Ishikawa (cell line): ENCODE data around the gene NHSL1.

ENCODE experiments used
- CEBPB ChIP-seq: IDR thresholded peaks from 2 replicates; pipeline ENCODE4 v1.6.1; 2012
- CREB1 ChIP-seq: IDR thresholded peaks from 2 replicates; pipeline ENCODE4 v1.6.1; 2012; ENCODE audit warnings: low read depth
- EGR1 ChIP-seq: IDR thresholded peaks from 2 replicates; pipeline ENCODE4 v1.6.1; 2012
- EP300 ChIP-seq: IDR thresholded peaks from 2 replicates; pipeline ENCODE4 v1.6.1; 2012; ENCODE audit warnings: borderline replicate concordance
- REST ChIP-seq: IDR thresholded peaks from 2 replicates; pipeline ENCODE4 v1.6.1; 2012; ENCODE audit warnings: low read depth, mild to moderate bottlenecking
- TCF12 ChIP-seq: IDR thresholded peaks from 2 replicates; pipeline ENCODE4 v1.6.1; 2012; ENCODE audit warnings: low read depth
- TEAD4 ChIP-seq: IDR thresholded peaks from 2 replicates; pipeline ENCODE4 v1.6.1; 2012

GRCh38 chr6:138377042-138377441 is 122.3 kb downstream of the NHSL1 start:
- no peak for TF ChIP-seq EP300
- no peak for TF ChIP-seq TEAD4
- TF ChIP-seq CREB1, result no peak
- TF ChIP-seq CEBPB, result no peak
- no peak for TF ChIP-seq REST
- no peak for TF ChIP-seq EGR1
- TF ChIP-seq TCF12, result no peak
